GM19193 (cell line): ENCODE measurements around the gene SOCS2.
A peak's percentile ranks its signal among the peaks of the same experiment; 100 is the strongest.

Experiments
- POLR2A ChIP-seq: IDR thresholded peaks from 4 replicates; pipeline ENCODE4 v1.6.1; 2011; ENCODE audit not compliant: insufficient read depth, insufficient read length; ENCODE audit errors: extremely low read depth

Gene SOCS2

GRCh38 chr12:93571925-93572711, at the start of gene SOCS2:
Gene SOCS2 (plus strand): TSS chr12:93572675. CDS start chr12:93572898, 223 bp downstream.
- peak; percentile 10 for TF ChIP-seq POLR2A

GRCh38 chr12:93524386-93525133, 47.9 kb upstream of the SOCS2 start:
- TF ChIP-seq POLR2A = no peak

DNA sequence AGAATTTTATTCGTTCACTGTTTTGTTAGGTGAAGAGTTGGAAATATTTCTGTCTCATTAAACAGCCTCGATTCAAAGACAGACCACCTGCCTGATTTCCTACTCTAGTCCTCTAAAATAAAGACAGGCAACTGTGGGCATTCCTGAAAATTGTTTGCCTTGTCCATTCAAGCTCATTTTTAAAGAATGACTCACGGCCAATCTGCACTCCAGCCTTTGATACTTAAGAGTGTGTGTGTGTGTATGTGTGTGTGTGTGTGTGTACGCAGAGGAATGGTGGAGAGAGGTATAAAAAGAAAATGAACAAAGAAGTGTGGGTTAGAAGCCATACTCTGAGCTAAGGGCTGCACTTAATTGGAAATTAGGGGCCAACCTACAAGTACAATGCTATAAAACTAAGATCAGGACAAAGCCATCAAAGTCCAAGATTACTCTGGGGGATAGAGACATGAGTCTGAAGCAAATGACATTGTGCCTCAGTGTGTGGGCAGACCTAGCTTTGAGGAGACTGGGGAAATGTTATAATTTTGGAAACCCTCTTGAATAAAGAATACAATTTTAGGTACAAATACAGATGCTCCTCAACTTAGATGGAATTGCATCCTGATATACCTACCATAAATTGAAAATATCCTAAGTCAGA, 45.6 kb upstream of the SOCS2 start:
- no peak for TF ChIP-seq POLR2A

DNA sequence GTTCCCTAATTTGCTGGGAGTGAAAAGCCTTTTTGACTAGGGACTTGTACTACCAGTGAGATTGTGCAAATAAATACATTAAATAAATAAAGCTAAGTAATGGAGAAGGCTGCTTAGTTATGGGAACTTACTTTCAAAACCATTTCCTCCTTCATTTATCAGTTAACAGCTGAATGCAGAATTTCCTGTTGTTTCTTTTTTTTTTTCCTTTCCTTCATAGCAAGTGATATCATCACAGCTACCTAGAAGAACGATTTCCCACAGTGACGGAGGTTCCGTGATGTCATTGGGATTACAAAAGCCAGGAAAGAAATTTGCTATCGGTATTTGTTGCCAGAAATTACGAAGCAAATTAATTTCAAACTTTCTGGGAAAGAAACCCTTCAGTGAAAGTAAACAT, 42.1 kb upstream of the SOCS2 start:
- no peak for TF ChIP-seq POLR2A

- TF ChIP-seq POLR2A = no peak
Measured at GRCh38 chr12:93533310-93533709, 39.2 kb upstream of the SOCS2 start.

GRCh38 chr12:93536111-93536765, 36.2 kb upstream of the SOCS2 start:
- TF ChIP-seq POLR2A = no peak

DNA sequence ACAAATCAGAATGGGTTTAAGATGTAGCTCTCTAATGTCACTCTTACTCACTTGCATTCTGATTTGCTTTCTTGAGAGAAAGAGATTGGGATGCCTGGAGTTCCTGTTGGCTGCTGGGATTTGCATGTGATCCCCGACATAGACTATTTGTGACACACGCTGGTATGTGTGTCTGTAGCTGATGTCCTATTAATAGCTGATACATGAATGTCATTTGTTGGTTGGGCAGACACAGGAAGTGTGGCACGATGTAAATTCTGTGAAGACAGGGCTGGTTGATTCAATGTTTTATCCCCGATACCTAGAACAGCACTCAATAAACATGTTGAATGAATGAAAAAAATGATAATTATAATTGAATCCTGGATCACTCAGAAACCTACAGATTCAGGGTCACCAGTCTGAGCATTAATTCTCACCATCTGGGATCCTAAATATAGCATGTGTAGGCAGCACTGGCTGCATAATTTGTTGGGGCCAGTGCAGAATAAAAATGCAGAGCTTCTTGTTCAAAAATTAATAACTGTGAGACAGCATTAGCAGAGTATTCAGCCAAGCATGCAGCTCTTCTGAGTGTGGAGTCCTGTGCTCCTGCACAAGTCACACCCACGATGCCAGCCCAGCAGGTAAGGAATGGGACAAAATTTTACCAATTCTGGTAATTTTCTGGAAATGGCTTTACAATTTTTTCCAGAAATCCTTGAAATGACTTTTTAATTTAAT, 35.5 kb upstream of the SOCS2 start:
- no peak for TF ChIP-seq POLR2A

DNA sequence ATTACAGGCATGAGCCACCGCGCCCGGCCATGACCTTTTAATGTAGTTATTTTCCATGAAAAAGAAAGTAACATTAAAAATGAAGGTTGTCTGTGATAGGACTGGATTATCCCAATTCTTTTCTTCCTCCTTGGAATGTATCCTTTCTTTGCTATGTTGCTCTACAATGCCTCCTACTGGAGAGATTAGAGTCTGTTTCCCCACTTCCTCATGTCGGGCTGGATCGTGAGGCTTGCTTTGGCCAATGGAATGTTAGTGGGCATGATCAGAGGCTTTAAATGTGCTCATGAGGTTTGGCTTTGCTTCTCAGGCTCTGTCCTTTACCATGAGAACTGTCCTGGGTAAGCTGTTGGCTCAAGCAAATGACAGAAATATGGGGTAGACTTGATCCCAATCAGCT, 34.7 kb upstream of the SOCS2 start:
- TF ChIP-seq POLR2A = no peak

- TF ChIP-seq POLR2A = no peak
Measured at GRCh38 chr12:93539821-93540220, 32.7 kb upstream of the SOCS2 start.

GRCh38 chr12:93540466-93540865, 32.0 kb upstream of the SOCS2 start:
- no peak for TF ChIP-seq POLR2A

DNA sequence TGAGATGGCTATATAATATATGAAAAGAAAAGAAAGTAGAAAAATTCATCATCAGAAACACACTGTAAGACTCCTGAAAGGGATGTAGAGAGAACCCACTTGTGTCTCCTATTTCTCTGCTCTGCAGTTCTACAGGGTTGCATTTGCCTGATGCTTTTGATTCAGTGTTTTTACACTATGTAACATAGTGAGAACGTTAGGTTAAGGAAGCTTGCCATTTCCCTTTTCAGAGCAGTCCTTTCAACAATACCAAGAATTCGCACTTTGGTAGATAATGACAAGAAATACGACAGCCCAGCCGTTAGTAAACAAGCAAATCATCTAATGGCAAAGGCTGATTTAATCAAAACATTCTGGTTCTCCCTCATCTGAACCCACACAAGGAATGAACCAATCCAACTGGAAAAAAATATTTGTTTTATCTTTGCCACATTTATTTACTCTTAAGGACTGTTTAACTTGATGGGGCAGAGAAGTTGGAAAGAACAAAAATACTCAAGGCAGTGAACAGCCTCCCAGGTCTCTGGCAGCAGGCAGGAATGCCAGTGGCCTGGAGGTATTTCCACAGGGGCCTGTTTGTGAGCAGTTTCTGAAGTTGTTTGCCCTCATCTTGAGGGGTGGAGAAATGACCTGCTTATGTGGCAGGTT, 30.8 kb upstream of the SOCS2 start:
- TF ChIP-seq POLR2A = no peak

GRCh38 chr12:93547778-93548177, 24.7 kb upstream of the SOCS2 start:
- no peak for TF ChIP-seq POLR2A

DNA sequence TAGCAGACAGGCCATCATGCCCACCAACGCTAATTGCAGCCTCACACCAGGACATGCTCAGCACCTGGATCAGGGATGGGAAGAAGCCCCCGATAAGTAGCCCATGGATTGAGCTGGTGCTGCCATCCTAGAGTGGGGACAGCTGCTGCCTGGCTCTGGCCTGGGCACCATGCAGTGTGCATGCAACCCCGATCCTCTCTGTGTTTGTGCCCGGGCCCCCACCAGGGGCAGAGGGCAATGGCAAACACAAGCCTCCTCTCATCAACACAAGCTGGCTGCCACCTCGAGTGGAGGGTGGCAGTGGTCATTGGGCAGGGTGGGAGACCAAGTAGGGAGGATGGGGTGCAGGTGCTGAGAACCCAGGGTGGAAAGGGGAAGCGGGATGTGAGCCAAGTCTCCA, 23.3 kb upstream of the SOCS2 start:
- no peak for TF ChIP-seq POLR2A
